Measurements from ENCODE around the gene INPP5D. TPM values are rescaled to one million over a fixed set of nuclear protein-coding genes. Genes with fewer than 3 reads are reported as not detected.

The INPP5D gene
- total and polyA plus RNA-seq, 2 of the 13 experiments (the other 11 are each of a cell fraction or from before 2014, with no cell fraction given), result 16.7 to 18.0 TPM

DNA sequence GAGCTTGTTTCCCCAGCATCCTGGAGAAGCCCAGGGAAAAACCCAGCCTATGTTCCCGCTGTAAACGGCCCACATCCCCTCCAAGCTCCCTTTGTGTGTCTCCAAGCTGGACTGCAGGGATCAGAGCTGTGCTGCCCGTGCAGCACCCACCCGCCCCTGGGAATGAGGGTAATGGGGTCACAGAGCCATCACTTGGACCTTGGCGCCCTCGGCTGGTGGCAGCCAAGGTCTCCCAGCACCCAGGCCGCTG lies 670 bp upstream of the INPP5D start (continued):
- TF ChIP-seq KLF16 (CRISPR knock-in tag; IDR thresholded peaks at IDR 0.05) (no peak), ZNF768 (CRISPR knock-in tag; IDR thresholded peaks at IDR 0.05) (no peak), SRSF9 (IDR thresholded peaks at IDR 0.05; ENCODE audit: borderline replicate concordance, insufficient read depth, low read depth, low read length, poor library complexity, severe bottlenecking) (no peak), ADNP (CRISPR knock-in tag; IDR thresholded peaks at IDR 0.05) (no peak), MTA3 (CRISPR knock-in tag; IDR thresholded peaks at IDR 0.05) (no peak), ARHGAP35 (CRISPR knock-in tag; IDR thresholded peaks at IDR 0.05; ENCODE audit: borderline replicate concordance) (no peak), MTA1 (CRISPR knock-in tag; IDR thresholded peaks at IDR 0.05; ENCODE audit: borderline replicate concordance) (peak; percentile 65; the same call in 1 of the 2 replicates), ZNF567 (CRISPR knock-in tag; IDR thresholded peaks at IDR 0.05; ENCODE audit: borderline replicate concordance) (no peak), ZNF652 (CRISPR knock-in tag; IDR thresholded peaks at IDR 0.05; ENCODE audit: borderline replicate concordance, low read depth) (no peak), ARNT2 (CRISPR knock-in tag; IDR thresholded peaks at IDR 0.05; ENCODE audit: low read depth) (no peak), EEA1 (CRISPR knock-in tag; IDR thresholded peaks at IDR 0.05; ENCODE audit: borderline replicate concordance) (0 out of 2 replicates have a peak, but pooled peaks have one; percentile 3), ZNF7 (CRISPR knock-in tag; IDR thresholded peaks at IDR 0.05) (no peak), ZIK1 (CRISPR knock-in tag; IDR thresholded peaks at IDR 0.05; ENCODE audit: borderline replicate concordance, low read depth) (no peak), TSC22D2 (CRISPR knock-in tag; IDR thresholded peaks at IDR 0.05; ENCODE audit: borderline replicate concordance) (no peak)
- TF ChIP-seq, protein P1, sequence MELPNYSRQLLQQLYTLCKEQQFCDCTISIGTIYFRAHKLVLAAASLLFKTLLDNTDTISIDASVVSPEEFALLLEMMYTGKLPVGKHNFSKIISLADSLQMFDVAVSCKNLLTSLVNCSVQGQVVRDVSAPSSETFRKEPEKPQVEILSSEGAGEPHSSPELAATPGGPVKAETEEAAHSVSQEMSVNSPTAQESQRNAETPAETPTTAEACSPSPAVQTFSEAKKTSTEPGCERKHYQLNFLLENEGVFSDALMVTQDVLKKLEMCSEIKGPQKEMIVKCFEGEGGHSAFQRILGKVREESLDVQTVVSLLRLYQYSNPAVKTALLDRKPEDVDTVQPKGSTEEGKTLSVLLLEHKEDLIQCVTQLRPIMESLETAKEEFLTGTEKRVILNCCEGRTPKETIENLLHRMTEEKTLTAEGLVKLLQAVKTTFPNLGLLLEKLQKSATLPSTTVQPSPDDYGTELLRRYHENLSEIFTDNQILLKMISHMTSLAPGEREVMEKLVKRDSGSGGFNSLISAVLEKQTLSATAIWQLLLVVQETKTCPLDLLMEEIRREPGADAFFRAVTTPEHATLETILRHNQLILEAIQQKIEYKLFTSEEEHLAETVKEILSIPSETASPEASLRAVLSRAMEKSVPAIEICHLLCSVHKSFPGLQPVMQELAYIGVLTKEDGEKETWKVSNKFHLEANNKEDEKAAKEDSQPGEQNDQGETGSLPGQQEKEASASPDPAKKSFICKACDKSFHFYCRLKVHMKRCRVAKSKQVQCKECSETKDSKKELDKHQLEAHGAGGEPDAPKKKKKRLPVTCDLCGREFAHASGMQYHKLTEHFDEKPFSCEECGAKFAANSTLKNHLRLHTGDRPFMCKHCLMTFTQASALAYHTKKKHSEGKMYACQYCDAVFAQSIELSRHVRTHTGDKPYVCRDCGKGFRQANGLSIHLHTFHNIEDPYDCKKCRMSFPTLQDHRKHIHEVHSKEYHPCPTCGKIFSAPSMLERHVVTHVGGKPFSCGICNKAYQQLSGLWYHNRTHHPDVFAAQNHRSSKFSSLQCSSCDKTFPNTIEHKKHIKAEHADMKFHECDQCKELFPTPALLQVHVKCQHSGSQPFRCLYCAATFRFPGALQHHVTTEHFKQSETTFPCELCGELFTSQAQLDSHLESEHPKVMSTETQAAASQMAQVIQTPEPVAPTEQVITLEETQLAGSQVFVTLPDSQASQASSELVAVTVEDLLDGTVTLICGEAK (IDR thresholded peaks at IDR 0.05), result no peak
- TF ChIP-seq, protein P1 (CRISPR knock-in tag; IDR thresholded peaks at IDR 0.05), result no peak
- TF ChIP-seq, protein P2, sequence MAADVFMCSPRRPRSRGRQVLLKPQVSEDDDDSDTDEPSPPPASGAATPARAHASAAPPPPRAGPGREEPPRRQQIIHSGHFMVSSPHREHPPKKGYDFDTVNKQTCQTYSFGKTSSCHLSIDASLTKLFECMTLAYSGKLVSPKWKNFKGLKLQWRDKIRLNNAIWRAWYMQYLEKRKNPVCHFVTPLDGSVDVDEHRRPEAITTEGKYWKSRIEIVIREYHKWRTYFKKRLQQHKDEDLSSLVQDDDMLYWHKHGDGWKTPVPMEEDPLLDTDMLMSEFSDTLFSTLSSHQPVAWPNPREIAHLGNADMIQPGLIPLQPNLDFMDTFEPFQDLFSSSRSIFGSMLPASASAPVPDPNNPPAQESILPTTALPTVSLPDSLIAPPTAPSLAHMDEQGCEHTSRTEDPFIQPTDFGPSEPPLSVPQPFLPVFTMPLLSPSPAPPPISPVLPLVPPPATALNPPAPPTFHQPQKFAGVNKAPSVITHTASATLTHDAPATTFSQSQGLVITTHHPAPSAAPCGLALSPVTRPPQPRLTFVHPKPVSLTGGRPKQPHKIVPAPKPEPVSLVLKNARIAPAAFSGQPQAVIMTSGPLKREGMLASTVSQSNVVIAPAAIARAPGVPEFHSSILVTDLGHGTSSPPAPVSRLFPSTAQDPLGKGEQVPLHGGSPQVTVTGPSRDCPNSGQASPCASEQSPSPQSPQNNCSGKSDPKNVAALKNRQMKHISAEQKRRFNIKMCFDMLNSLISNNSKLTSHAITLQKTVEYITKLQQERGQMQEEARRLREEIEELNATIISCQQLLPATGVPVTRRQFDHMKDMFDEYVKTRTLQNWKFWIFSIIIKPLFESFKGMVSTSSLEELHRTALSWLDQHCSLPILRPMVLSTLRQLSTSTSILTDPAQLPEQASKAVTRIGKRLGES (CRISPR knock-in tag; IDR thresholded peaks at IDR 0.05; ENCODE audit: borderline replicate concordance), result no peak
- TF ChIP-seq, protein P3, sequence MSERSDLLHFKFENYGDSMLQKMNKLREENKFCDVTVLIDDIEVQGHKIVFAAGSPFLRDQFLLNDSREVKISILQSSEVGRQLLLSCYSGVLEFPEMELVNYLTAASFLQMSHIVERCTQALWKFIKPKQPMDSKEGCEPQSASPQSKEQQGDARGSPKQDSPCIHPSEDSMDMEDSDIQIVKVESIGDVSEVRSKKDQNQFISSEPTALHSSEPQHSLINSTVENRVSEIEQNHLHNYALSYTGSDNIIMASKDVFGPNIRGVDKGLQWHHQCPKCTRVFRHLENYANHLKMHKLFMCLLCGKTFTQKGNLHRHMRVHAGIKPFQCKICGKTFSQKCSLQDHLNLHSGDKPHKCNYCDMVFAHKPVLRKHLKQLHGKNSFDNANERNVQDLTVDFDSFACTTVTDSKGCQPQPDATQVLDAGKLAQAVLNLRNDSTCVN (CRISPR knock-in tag; IDR thresholded peaks at IDR 0.05; ENCODE audit: borderline replicate concordance), result no peak
